Eye (tissue), 1 donor: ENCODE data around the gene EBLN1.
A peak's percentile ranks its signal among the peaks of the same experiment; 100 is the strongest.

Experiments
- DNase-seq: peaks from one replicate; pipeline ENCODE4 v3.0.0-alpha.2; 2015

Gene EBLN1

GRCh38 chr10:22217842-22218241 lies at the start of gene EBLN1:
Gene EBLN1, minus strand, starts transcription at chr10:22218015. Its CDS starts 8,032 bp downstream, at chr10:22209983.
- DNase-seq: no peak

- DNase-seq: no peak
These were observed 48.2 kb upstream of the EBLN1 start for GRCh38 chr10:22265839-22266537.

GRCh38 chr10:22263106-22263505 lies 45.3 kb upstream of the EBLN1 start:
- DNase-seq: no peak

- DNase-seq: no peak
These were observed 41.5 kb upstream of the EBLN1 start for GRCh38 chr10:22259280-22259679.

- DNase-seq: no peak
These were observed 40.7 kb upstream of the EBLN1 start for GRCh38 chr10:22258471-22258870.

GRCh38 chr10:22253580-22253882 lies 35.7 kb upstream of the EBLN1 start:
- no peak for DNase-seq

- peak; percentile 86 for DNase-seq
These were observed 35.2 kb upstream of the EBLN1 start for GRCh38 chr10:22252801-22253579.

GRCh38 chr10:22252224-22252800 lies 34.5 kb upstream of the EBLN1 start:
- DNase-seq: peak; percentile 86

GRCh38 chr10:22251751-22252223 lies 34.0 kb upstream of the EBLN1 start:
- peak; percentile 91 for DNase-seq

GRCh38 chr10:22250897-22251660 lies 33.3 kb upstream of the EBLN1 start:
- DNase-seq: peak; percentile 77

GRCh38 chr10:22247636-22248035 lies 29.8 kb upstream of the EBLN1 start:
- no peak for DNase-seq

GRCh38 chr10:22246680-22247391 lies 29.0 kb upstream of the EBLN1 start:
- DNase-seq: no peak

- no peak for DNase-seq
These were observed 27.8 kb upstream of the EBLN1 start for GRCh38 chr10:22245567-22245966.

GRCh38 chr10:22244855-22245254 lies 27.0 kb upstream of the EBLN1 start:
- DNase-seq: no peak

GRCh38 chr10:22244001-22244400 lies 26.2 kb upstream of the EBLN1 start:
- no peak for DNase-seq

GRCh38 chr10:22243321-22243720 lies 25.5 kb upstream of the EBLN1 start:
- DNase-seq: no peak

- DNase-seq: no peak
These were observed 13.4 kb upstream of the EBLN1 start for GRCh38 chr10:22231260-22231659.

GRCh38 chr10:22230158-22230833 lies 12.5 kb upstream of the EBLN1 start:
- DNase-seq: peak; percentile 87

- peak; percentile 68 for DNase-seq
These were observed 12.0 kb upstream of the EBLN1 start for GRCh38 chr10:22229802-22230157.

GRCh38 chr10:22228943-22229801 lies 11.4 kb upstream of the EBLN1 start:
- peak; percentile 99 for DNase-seq
